SJCRH30 (cell line): ENCODE results near the gene FGF18. TPM values are rescaled to one million over a fixed set of nuclear protein-coding genes. Genes with fewer than 3 reads are reported as not detected.
"Not testable (repeated sequence)": the region's sequence is repeated elsewhere in the genome, so short reads cannot be mapped to it uniquely, and the experiment has no call there.

Experiments
- DNase-seq, 2 experiments: peaks; one replicate each; pipeline ENCODE4 v3.0.0-alpha.2; 2015 to 2020
- H3K27ac ChIP-seq: fragments of 250-450 bp; sonication (Bioruptor Pico); 2 replicates; pipeline ENCODE4 v1.5.1; 2020; ENCODE audit warnings: mild to moderate bottlenecking, moderate library complexity
- H3K27me3 ChIP-seq: fragments of 250-450 bp; sonication (Bioruptor Pico); 2 replicates; pipeline ENCODE4 v1.5.1; 2020; ENCODE audit warnings: mild to moderate bottlenecking, moderate library complexity
- H3K36me3 ChIP-seq: fragments of 250-450 bp; sonication (Bioruptor Pico); 2 replicates; pipeline ENCODE4 v1.5.1; 2020; ENCODE audit warnings: mild to moderate bottlenecking, moderate library complexity
- H3K4me1 ChIP-seq: fragments of 250-450 bp; sonication (Bioruptor Pico); 2 replicates; pipeline ENCODE4 v1.5.1; 2020; ENCODE audit warnings: mild to moderate bottlenecking, moderate library complexity
- H3K4me3 ChIP-seq: fragments of 250-450 bp; sonication (Bioruptor Pico); 2 replicates; pipeline ENCODE4 v1.5.1; 2020; ENCODE audit warnings: mild to moderate bottlenecking, moderate library complexity
- H3K9me3 ChIP-seq: fragments of 250-450 bp; sonication (Bioruptor Pico); replicated peaks from 2 replicates; pipeline ENCODE4 v1.5.1; 2020; ENCODE audit warnings: mild to moderate bottlenecking, moderate library complexity
- total RNA-seq: library from RNA; depleted of rRNA; stranded (reverse); fragments of >200 nt; shearing (Covaris generic); gene quantifications from 2 replicates; pipeline ENCODE4 v1.2.3, GENCODE V29; 2014

Gene FGF18
- total RNA-seq, 1 experiment from 2014 or later: not detected

- Histone ChIP-seq H3K27ac (no peak overlapping the region), H3K27me3 (no peaks in the 10 kb centered on the region), H3K9me3 (no peaks in the 10 kb centered on the region), H3K4me1 (peaks cover 8% of the 10 kb centered on the region; the same call in 1 of the 2 replicates), H3K36me3 (peaks cover 86% of the 10 kb centered on the region), H3K4me3 (no peak overlapping the region)
- DNase-seq: no peak
These were observed 27.4 kb upstream of the FGF18 start for GRCh38 chr5:171391996-171392577.

GRCh38 chr5:171392585-171393159, 26.8 kb upstream of the FGF18 start:
- Histone ChIP-seq H3K9me3 (no peaks in the 10 kb centered on the region), H3K4me1 (peaks cover 8% of the 10 kb centered on the region; the same call in 1 of the 2 replicates), H3K27ac (no peak overlapping the region), H3K4me3 (no peak overlapping the region), H3K27me3 (no peaks in the 10 kb centered on the region), H3K36me3 (peaks cover 92% of the 10 kb centered on the region)
- DNase-seq: no peak

- DNase-seq: no peak
- Histone ChIP-seq H3K36me3 (peaks cover 100% of the 10 kb centered on the region), H3K4me1 (peaks cover 8% of the 10 kb centered on the region; the same call in 1 of the 2 replicates), H3K9me3 (no peaks in the 10 kb centered on the region), H3K27ac (no peak overlapping the region), H3K4me3 (no peak overlapping the region), H3K27me3 (no peaks in the 10 kb centered on the region)
These were observed 24.4 kb upstream of the FGF18 start for GRCh38 chr5:171395042-171395441.

- H3K4me1 ChIP-seq, H3K9me3 ChIP-seq, H3K27ac ChIP-seq, DNase-seq, H3K4me3 ChIP-seq, H3K27me3 ChIP-seq: not testable (repeated sequence)
- peaks cover 100% of the 10 kb centered on the region for H3K36me3 ChIP-seq
These were observed 22.9 kb upstream of the FGF18 start for GRCh38 chr5:171396583-171396982.

GRCh38 chr5:171397190-171397589, 22.3 kb upstream of the FGF18 start:
- no peaks in the 10 kb centered on the region for H3K9me3 ChIP-seq
- H3K4me1 ChIP-seq: no peaks in the 10 kb centered on the region
- H3K27me3 ChIP-seq: no peaks in the 10 kb centered on the region
- DNase-seq: no peak
- H3K27ac ChIP-seq: no peak overlapping the region
- H3K4me3 ChIP-seq: no peak overlapping the region
- peaks cover 97% of the 10 kb centered on the region for H3K36me3 ChIP-seq

- Histone ChIP-seq H3K4me1 (no peaks in the 10 kb centered on the region), H3K9me3 (no peaks in the 10 kb centered on the region), H3K36me3 (peaks cover 93% of the 10 kb centered on the region), H3K4me3 (no peak overlapping the region), H3K27me3 (no peaks in the 10 kb centered on the region), H3K27ac (no peak overlapping the region)
- DNase-seq: no peak
These were observed 21.8 kb upstream of the FGF18 start for GRCh38 chr5:171397599-171397998.

- peaks cover 84% of the 10 kb centered on the region for H3K36me3 ChIP-seq
- not testable (repeated sequence) for H3K27ac ChIP-seq, DNase-seq, H3K4me1 ChIP-seq, H3K4me3 ChIP-seq, H3K27me3 ChIP-seq, H3K9me3 ChIP-seq
These were observed 20.8 kb upstream of the FGF18 start for GRCh38 chr5:171398660-171399059.

- H3K36me3 ChIP-seq: peaks cover 74% of the 10 kb centered on the region
- no peaks in the 10 kb centered on the region for H3K27me3 ChIP-seq
- DNase-seq: no peak
- no peaks in the 10 kb centered on the region for H3K4me1 ChIP-seq
- no peak overlapping the region for H3K27ac ChIP-seq
- H3K9me3 ChIP-seq: no peaks in the 10 kb centered on the region
- H3K4me3 ChIP-seq: no peak overlapping the region
These were observed 19.3 kb upstream of the FGF18 start for GRCh38 chr5:171400169-171400568.

GRCh38 chr5:171401167-171401947, 18.1 kb upstream of the FGF18 start:
- Histone ChIP-seq H3K27me3 (no peaks in the 10 kb centered on the region), H3K4me1 (no peaks in the 10 kb centered on the region), H3K36me3 (peaks cover 74% of the 10 kb centered on the region), H3K9me3 (no peaks in the 10 kb centered on the region), H3K4me3 (no peak overlapping the region), H3K27ac (no peak overlapping the region)
- DNase-seq: no peak

- H3K27me3 ChIP-seq, H3K9me3 ChIP-seq, DNase-seq, H3K4me1 ChIP-seq, H3K27ac ChIP-seq, H3K4me3 ChIP-seq: not testable (repeated sequence)
- peaks cover 74% of the 10 kb centered on the region for H3K36me3 ChIP-seq
These were observed 16.7 kb upstream of the FGF18 start for GRCh38 chr5:171402751-171403150.

- Histone ChIP-seq H3K27me3 (no peaks in the 10 kb centered on the region), H3K9me3 (no peaks in the 10 kb centered on the region), H3K4me3 (no peak overlapping the region), H3K27ac (no peak overlapping the region), H3K4me1 (0 out of 2 replicates have a peak, but pooled peaks cover 3% of the 10 kb centered on the region), H3K36me3 (peaks cover 74% of the 10 kb centered on the region)
- peak in 1 of 2 experiments; percentile 36 for DNase-seq
These were observed 13.8 kb upstream of the FGF18 start for GRCh38 chr5:171405615-171406014.

- DNase-seq: no peak
- H3K27ac ChIP-seq: no peak overlapping the region
- H3K4me3 ChIP-seq: no peak overlapping the region
- H3K36me3 ChIP-seq: peaks cover 78% of the 10 kb centered on the region
- H3K27me3 ChIP-seq: no peaks in the 10 kb centered on the region
- 0 out of 2 replicates have a peak, but pooled peaks cover 3% of the 10 kb centered on the region for H3K4me1 ChIP-seq
- H3K9me3 ChIP-seq: no peaks in the 10 kb centered on the region
These were observed 12.2 kb upstream of the FGF18 start for GRCh38 chr5:171407234-171407633.

GRCh38 chr5:171409164-171410136, 10.0 kb upstream of the FGF18 start:
- Histone ChIP-seq H3K36me3 (peaks cover 98% of the 10 kb centered on the region), H3K27ac (no peak overlapping the region), H3K9me3 (no peaks in the 10 kb centered on the region), H3K27me3 (no peaks in the 10 kb centered on the region), H3K4me1 (0 out of 2 replicates have a peak, but pooled peaks cover 3% of the 10 kb centered on the region), H3K4me3 (no peak overlapping the region)
- DNase-seq: no peak

GRCh38 chr5:171410181-171410580, 9.3 kb upstream of the FGF18 start:
- H3K9me3 ChIP-seq: no peaks in the 10 kb centered on the region
- peaks cover 93% of the 10 kb centered on the region for H3K36me3 ChIP-seq
- 0 out of 2 replicates have a peak, but pooled peaks cover 3% of the 10 kb centered on the region for H3K4me1 ChIP-seq
- DNase-seq: no peak
- H3K4me3 ChIP-seq: no peak overlapping the region
- no peak overlapping the region for H3K27ac ChIP-seq
- H3K27me3 ChIP-seq: no peaks in the 10 kb centered on the region
